Stimulated activated CD4-positive, alpha-beta T cell treated with anti-CD3 and anti-CD28 coated beads, Interleukin-2, amount 100 ng/mL, for 48 hours (primary cell): Measurements from ENCODE around the gene STAB2.

Source experiments
- DNase-seq, 2 donors: peaks; one replicate each; pipeline ENCODE4 v3.0.0-alpha.2; 2020

The STAB2 gene

DNA sequence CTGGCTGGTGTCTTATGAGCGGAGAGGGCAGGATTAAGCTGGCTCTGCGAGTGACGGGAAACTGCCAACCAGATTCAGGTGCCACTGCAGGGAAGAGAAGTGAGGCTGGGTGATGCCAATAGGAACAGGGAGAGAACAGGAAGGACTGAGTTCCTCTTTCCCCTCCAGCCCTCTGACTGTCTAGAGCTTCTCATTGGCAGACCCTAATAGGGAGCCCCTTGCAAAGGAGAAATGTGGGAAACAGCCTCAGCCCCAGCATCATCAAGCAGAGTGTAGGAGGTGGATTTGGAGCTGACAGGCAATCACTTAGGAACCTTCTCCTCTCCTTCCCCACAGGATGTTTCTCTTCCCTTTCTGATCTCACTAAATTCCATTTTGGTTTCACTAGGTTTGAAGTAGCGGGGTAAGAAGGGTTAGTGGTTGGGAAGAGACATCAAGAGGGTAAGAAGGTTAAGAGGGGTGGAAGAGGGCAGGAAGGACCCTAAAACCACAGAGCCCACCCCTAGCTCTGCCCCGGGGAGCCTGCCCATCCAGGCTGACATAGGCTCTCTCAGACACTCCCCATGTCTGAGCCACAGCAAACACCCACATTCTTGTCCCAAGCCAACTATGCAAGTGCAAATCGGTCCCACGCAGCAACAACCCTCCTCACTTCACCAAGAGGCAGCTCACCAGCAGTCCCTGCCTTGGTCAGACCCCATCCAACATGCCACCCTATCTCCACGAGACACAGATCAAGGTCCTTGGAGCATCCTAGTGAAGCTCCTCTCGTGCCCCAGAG lies 111.1 kb downstream of the STAB2 start:
- DNase-seq = no peak

- DNase-seq = no peak
Observed at GRCh38 chr12:103698752-103699560, 111.9 kb downstream of the STAB2 start.

GRCh38 chr12:103705098-103705497 lies 118.0 kb downstream of the STAB2 start:
- DNase-seq = no peak

GRCh38 chr12:103705927-103706326 lies 118.9 kb downstream of the STAB2 start:
- DNase-seq = no peak

GRCh38 chr12:103707446-103707845 lies 120.4 kb downstream of the STAB2 start:
- DNase-seq = no peak

DNA sequence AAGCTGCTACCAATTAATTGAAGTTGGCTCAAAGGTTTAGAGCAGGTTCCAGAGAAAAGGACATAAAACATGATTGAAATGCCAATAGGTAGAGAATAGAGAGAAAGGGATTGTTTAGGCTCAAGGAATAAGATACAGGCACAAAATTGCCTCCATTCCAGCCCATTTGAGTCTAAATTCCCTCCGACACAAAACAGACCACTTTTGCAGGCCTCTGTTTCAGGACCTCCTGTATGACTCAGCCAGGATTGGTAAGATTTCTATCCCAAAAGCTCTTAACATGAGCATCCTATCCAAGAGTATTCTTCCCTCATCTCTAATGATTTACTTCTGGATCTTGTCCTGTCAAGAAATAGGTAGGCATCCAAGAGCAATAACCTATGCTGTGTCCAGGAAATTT lies 123.5 kb downstream of the STAB2 start:
- DNase-seq = no peak

DNA sequence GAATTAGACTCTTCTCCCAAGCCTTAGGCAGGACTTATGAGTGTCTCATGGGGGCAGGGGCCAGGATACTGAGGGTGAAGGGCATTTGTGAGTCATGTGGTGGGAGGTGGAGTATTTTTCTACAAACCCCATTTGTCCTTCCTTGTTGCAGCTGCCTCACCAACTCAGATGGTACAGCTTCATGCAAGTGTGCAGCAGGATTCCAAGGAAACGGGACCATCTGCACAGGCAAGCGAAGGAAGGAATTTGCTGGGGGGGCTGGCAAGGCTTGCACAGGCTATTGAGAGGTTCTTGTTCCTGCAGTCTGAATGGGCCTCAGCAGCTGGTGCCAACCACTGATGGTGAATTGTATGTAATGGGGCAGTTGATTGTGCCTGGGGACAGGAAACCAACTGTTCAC lies 125.1 kb downstream of the STAB2 start:
- DNase-seq = no peak

GRCh38 chr12:103715494-103715893 lies 128.4 kb downstream of the STAB2 start:
- DNase-seq = no peak

GRCh38 chr12:103716517-103717196 lies 129.6 kb downstream of the STAB2 start:
- DNase-seq = no peak

GRCh38 chr12:103725398-103725797 lies 138.3 kb downstream of the STAB2 start:
- no peak for DNase-seq

DNA sequence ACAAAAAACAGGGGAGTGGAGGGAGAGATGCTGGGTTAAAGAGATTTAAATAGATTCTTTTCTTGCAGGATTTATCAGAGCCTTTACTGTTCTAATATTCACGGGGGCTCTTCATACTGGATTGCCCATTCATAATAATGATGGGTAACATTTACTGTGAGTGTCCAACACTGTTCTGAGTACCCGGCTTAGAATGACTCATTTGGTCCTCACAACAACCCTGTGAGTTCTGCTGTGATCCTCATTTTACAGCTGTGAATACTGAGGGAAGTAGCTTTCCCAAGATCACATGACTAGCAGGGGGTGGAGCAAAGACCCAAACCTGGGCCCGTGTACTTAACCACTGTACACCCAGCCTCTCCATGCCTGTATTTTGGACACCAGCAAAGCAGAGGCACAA lies 140.6 kb downstream of the STAB2 start:
- DNase-seq = no peak

DNA sequence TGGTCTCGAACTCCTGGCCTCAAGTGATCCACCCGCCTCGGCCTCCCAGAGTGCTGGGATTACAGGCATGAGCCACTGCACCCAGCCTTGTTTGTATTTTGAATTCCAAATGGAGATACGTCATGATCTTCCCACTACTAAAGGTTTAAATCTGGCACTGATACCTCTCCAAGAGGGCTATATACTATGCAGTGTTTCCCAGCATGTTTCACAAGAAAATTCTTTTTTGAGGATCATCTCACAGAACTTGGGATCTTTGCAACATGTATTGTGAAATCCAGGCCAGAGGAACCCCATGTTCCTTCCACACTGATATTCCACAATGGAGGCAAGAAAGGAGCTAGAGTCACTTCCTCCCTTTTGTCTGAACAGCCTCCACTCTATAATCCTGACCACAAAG lies 141.2 kb downstream of the STAB2 start:
- DNase-seq = no peak

DNA sequence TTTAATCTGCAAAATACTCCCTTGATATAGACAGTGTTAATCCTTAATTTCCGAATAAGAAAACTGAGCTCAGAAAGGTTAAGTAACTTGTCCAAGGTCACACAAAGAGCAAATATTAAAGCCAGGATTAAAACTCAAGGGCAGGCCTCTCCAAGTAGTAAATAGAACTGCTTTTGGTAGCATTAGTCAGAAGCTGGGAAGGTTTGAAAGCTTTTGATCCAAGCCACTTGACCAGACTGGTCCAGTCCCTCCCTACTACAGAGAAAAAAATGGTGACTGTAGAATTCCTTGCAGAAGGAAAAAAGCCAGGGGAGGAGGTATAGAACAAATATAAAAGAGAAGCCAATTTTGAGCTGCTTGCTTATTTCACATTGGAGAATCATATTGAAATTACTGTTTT lies 142.4 kb downstream of the STAB2 start:
- DNase-seq = no peak

GRCh38 chr12:103731539-103731938 lies 144.5 kb downstream of the STAB2 start:
- DNase-seq = no peak

GRCh38 chr12:103734863-103735262 lies 147.8 kb downstream of the STAB2 start:
- no peak for DNase-seq

DNA sequence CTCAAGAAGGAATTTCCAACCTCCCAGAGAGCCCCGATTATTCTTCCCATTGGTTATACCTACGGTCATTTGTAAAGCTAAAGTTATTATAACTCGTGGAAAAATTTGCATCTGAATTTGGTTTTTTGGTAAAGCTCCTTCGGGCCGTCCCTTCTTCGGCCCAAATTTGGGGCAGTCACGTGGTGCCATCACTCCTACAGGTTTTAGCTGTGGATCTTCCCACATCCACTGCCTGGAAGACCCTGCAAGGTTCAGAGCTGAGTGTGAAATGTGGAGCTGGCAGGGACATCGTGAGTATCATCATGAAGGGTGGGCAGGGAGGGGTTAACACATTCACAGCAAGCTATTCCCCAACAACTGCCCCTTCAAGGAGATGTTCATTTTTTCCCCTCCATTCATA lies 148.2 kb downstream of the STAB2 start:
- DNase-seq = no peak

GRCh38 chr12:103736572-103736971 lies 149.5 kb downstream of the STAB2 start:
- DNase-seq = no peak

- DNase-seq = no peak
Observed at GRCh38 chr12:103737881-103738280, 150.8 kb downstream of the STAB2 start.

DNA sequence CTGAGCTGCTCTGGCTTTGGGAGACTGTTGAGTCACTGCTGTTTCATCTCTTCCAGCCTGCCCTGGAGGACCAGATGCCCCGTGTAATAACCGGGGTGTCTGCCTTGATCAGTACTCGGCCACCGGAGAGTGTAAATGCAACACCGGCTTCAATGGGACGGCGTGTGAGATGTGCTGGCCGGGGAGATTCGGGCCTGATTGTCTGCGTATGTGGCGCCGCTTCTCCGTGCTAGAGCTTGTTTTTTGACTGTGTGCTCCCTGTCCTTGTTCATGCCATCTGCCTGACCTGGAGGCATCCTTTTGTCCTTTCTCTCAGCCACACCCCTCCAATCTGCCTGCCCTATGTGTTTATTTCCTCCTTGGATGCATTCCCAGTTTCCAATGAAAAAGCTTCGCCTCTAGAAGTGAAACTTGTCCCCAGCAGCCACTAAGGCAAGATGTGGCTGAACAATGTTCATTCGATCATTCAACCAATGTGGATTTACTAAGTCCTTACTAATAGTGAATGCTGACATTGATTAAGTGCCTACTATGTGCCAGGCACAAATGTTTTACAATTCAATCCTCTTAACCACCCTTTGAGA lies 155.4 kb downstream of the STAB2 start:
- no peak for DNase-seq

DNA sequence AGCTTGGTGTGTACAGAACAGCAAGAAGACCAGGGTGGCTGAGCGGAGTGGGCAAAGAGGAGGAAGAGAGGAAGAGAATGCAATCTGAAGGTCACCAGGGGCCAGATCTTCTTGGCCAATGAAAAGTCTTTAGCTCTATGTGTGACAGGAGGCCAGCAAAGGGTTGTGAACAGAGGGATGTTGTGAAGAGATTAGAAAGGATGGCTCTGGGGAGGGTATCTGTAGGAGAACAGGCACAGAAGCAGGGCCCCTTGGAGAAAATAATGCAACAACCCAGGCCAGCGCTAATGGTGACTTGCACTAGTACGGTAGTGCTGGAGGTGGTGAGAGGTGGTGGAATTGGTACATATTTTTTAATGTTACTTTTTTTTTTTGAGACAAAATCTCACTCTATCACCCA lies 156.7 kb downstream of the STAB2 start:
- no peak for DNase-seq

DNA sequence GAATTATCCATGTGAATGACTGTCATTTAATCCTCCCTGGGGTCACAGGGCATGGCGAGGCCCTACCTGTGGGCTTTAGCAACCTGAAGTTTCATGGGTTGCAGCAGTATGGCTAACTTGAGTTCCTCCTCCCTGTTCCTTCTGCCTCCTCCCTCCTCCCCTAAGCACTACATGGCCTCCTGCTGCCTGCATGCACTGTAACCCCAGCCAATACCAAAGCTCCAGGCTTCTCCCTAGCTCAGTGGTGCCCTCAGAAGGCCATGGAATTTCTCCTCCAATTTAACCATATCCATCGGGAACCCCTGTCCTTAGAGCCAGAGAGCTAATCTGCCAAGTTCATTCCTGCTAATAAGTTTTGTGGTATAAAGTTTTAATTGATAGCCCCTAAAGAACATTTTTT lies 158.9 kb downstream of the STAB2 start:
- no peak for DNase-seq

- DNase-seq = no peak
Observed at GRCh38 chr12:103748002-103748401, 160.9 kb downstream of the STAB2 start.

- no peak for DNase-seq
Observed at GRCh38 chr12:103748875-103749274, 161.8 kb downstream of the STAB2 start.
